ENCODE results near the gene CEACAM8. TPM values are rescaled to one million over a fixed set of nuclear protein-coding genes. Genes with fewer than 3 reads are reported as not detected.

CEACAM8 gene
- total RNA-seq, 1 experiment from 2014 or later = not detected

DNA sequence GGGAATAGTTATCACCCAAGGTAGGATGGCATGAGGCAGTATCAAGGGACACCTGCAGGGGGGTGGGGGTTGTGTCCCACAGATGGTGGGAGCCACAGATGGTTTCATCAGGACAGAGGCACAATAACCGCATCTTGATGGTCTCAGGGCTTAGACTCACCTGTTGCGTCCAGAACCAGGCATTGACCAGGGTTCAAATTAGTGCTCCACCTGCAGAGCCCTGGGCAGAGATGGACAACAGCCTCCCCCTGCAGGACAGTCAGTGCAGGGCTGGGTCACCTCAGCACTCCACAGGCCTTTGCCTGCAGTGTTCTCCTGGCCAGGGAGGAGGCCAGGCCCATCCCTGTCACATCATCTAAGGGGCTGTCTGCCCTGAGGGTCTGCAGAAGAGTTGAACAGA is 51.9 kb downstream of the CEACAM8 start:
- no peak for DNase-seq
- H3K27me3 ChIP-seq (ENCODE audit: insufficient read depth, low read length) = no peaks in the 10 kb centered on the region; the same call in 1 of the 2 replicates
- Mint-ChIP-seq H3K4me3 (no peak overlapping the region), H3K27ac (no peak overlapping the region), H3K4me1 (peaks cover 21 to 26% of the 10 kb centered on the region in 2 experiments), H3K27me3 (ENCODE audit: low read depth) (peaks cover 34% of the 10 kb centered on the region), H3K9me3 (no peaks in the 10 kb centered on the region; a peak in 2 of 5 replicates), H3K36me3 (ENCODE audit: insufficient read depth in 1 of 3, low read depth in 3 of 3) (no peaks in the 10 kb centered on the region)
- no peak overlapping the region for H3K18ac ChIP-seq (ENCODE audit: insufficient read length, low read depth, low read length)
- H4K5ac ChIP-seq (ENCODE audit: insufficient read length, low read depth, low read length) = no peak overlapping the region
- no peak overlapping the region for H3K4ac ChIP-seq (ENCODE audit: low read depth, low read length)
- H2BK120ac ChIP-seq (ENCODE audit: low read depth, low read length, poor library complexity, severe bottlenecking) = no peak overlapping the region
- no peak overlapping the region for H4K91ac ChIP-seq (ENCODE audit: insufficient read length, low read depth, low read length)
- no peaks in the 10 kb centered on the region for H3K23me2 ChIP-seq (ENCODE audit: insufficient read length, low read depth, low read length, poor library complexity, severe bottlenecking)
- TF ChIP-seq CTCF (conservative IDR thresholded peaks at IDR 0.05) = peak; percentile 51
- H3K4me2 ChIP-seq (ENCODE audit: insufficient read depth, insufficient read length, low read length) = no peak overlapping the region
- no peaks in the 10 kb centered on the region for H3K9me3 ChIP-seq (ENCODE audit: control insufficient read depth, low read depth, low read length)
- no peak overlapping the region for H2BK15ac ChIP-seq (ENCODE audit: low read depth, low read length)
- no peak overlapping the region for H3K14ac ChIP-seq (ENCODE audit: insufficient read depth, low read length)
- H2BK5ac ChIP-seq (ENCODE audit: insufficient read length, low read length) = no peak overlapping the region
- no peak overlapping the region for H3K56ac ChIP-seq (ENCODE audit: insufficient read length, low read depth, low read length)
- H3K27ac ChIP-seq (ENCODE audit: insufficient read length, low read depth, low read length) = no peak overlapping the region
- no peaks in the 10 kb centered on the region for H3K79me2 ChIP-seq (ENCODE audit: insufficient read depth, low read length)
- H4K20me1 ChIP-seq (ENCODE audit: control insufficient read depth, insufficient read depth, insufficient read length) = no peaks in the 10 kb centered on the region
- H2BK12ac ChIP-seq (ENCODE audit: insufficient read length, low read depth, low read length) = no peak overlapping the region
- no CpG with 5 or more reads among the region's 2 CpGs for WGBS (ENCODE audit: extremely low coverage, insufficient read length, low lambda C conversion rate)
- no peak overlapping the region for H2AFZ ChIP-seq (ENCODE audit: low read length)
- H2BK20ac ChIP-seq (ENCODE audit: low read depth, low read length, poor library complexity, severe bottlenecking) = no peak overlapping the region
- H2AK5ac ChIP-seq (ENCODE audit: insufficient read length, low read length) = no peak overlapping the region
- no peak overlapping the region for H3K9ac ChIP-seq (ENCODE audit: extremely low read depth, insufficient read length, low read length)
- no peak overlapping the region for H3T11ph ChIP-seq (ENCODE audit: low read length)
- H4K8ac ChIP-seq (replicated peaks; ENCODE audit: insufficient read length, low read depth, low read length) = no peak overlapping the region
- H3K4me1 ChIP-seq (ENCODE audit: insufficient read depth, low read length) = peaks cover 5% of the 10 kb centered on the region; the same call in 1 of the 2 replicates
- H3K23ac ChIP-seq (ENCODE audit: insufficient read length, low read depth, low read length) = no peak overlapping the region
- H3K79me1 ChIP-seq (ENCODE audit: insufficient read depth, low read depth, low read length, poor library complexity, severe bottlenecking) = no peaks in the 10 kb centered on the region

All from H9 (cell line).